ENCODE results near the gene AP2A2.

Gene AP2A2

DNA sequence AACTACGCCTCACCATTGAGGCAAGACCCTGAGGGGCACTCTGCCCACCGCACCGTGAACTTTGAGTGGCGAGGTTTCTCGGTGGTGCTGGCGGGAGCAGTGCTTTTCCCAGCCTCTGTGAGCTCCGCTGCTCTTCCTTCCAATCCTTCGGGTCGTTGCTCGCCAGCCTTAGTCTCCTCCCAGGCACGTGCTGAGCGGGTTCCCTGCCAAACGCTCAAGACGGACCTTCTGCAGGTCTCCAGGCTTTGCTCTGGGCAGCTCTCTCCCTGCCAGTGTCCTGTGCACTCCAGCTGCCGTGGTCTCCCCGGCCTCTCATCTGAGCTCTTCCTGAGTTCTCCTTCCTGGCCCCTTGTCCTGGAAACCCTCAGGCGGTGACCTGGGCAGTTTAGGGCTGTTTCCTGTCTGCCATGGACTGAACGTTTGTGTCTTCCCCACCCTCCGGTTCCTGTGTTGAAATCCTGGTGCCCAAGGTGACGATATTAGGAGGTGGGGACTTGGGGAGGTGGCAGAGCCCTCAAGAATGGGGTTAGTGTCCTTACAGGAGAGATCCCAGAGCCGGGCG, 122.0 kb downstream of the AP2A2 start:
- no peak overlapping the region for H3K27ac ChIP-seq
- TF ChIP-seq, protein P1, sequence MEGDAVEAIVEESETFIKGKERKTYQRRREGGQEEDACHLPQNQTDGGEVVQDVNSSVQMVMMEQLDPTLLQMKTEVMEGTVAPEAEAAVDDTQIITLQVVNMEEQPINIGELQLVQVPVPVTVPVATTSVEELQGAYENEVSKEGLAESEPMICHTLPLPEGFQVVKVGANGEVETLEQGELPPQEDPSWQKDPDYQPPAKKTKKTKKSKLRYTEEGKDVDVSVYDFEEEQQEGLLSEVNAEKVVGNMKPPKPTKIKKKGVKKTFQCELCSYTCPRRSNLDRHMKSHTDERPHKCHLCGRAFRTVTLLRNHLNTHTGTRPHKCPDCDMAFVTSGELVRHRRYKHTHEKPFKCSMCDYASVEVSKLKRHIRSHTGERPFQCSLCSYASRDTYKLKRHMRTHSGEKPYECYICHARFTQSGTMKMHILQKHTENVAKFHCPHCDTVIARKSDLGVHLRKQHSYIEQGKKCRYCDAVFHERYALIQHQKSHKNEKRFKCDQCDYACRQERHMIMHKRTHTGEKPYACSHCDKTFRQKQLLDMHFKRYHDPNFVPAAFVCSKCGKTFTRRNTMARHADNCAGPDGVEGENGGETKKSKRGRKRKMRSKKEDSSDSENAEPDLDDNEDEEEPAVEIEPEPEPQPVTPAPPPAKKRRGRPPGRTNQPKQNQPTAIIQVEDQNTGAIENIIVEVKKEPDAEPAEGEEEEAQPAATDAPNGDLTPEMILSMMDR (conservative IDR thresholded peaks at IDR 0.05; ENCODE audit: low read depth) = no peak
- ChIA-PET CTCF (no interaction called here), POLR2A (ENCODE audit: low non-redundant PET) (interaction anchor here (0.6 kb wide), 1 partner anchor 132 kb away, joined by 3 read pairs; no protein-coding TSS in a partner anchor)
- no peak for DNase-seq (ENCODE audit: low spot score)

- ChIA-PET POLR2A (ENCODE audit: low non-redundant PET) (no interaction called here), CTCF (interaction anchor here (0.6 kb wide), 1 partner anchor 32 kb away, joined by 3 read pairs; no protein-coding TSS in a partner anchor)
- H3K27ac ChIP-seq = no peak overlapping the region
- TF ChIP-seq, protein P1 (conservative IDR thresholded peaks at IDR 0.05; ENCODE audit: low read depth) = no peak
- no peak for DNase-seq (ENCODE audit: low spot score)
Observed at GRCh38 chr11:1048375-1049070, 122.9 kb downstream of the AP2A2 start.

- CTCF ChIA-PET = no interaction called here
- TF ChIP-seq, protein P1 (conservative IDR thresholded peaks at IDR 0.05; ENCODE audit: low read depth) = no peak
- no peak for DNase-seq (ENCODE audit: low spot score)
Observed at GRCh38 chr11:1049071-1049405, 123.4 kb downstream of the AP2A2 start.

DNA sequence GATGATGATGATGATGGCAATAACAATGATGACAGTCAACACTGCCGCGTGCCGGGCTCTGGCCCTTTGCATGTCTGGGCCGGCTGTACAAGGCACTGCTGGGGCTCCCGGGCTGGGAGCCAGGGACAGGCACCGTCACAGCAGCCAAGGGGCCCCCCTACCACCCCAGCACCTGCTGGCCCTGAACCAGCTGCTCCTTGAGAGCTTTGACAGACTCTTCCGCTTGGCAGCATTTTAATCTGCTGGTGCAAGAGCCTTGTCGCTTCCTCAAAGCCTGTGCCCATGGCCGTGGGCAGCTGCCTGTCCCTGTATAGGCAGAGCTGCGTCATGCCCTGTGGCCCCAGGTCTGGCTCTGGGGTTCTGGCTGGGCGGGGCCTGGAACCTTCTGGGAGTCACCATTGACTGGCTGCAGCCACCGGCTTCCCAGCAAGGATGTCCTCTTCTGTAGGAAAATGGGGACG, 123.8 kb downstream of the AP2A2 start:
- ChIA-PET POLR2A (ENCODE audit: low non-redundant PET) (no interaction called here), CTCF (interaction anchor here (0.7 kb wide), 1 partner anchor 12 kb away, joined by 4 read pairs; no protein-coding TSS in a partner anchor)
- no peak for DNase-seq (ENCODE audit: low spot score)
- peak overlapping the region; percentile 27 for H3K27ac ChIP-seq
- TF ChIP-seq, protein P1 (conservative IDR thresholded peaks at IDR 0.05; ENCODE audit: low read depth) = no peak

More at GRCh38 chr11:1049071-1049405, 123.4 kb downstream of the AP2A2 start:
- H3K27ac ChIP-seq = peak overlapping the region; percentile 27; the same call in 1 of the 2 replicates
- POLR2A ChIA-PET (ENCODE audit: low non-redundant PET) = no interaction called here

DNA sequence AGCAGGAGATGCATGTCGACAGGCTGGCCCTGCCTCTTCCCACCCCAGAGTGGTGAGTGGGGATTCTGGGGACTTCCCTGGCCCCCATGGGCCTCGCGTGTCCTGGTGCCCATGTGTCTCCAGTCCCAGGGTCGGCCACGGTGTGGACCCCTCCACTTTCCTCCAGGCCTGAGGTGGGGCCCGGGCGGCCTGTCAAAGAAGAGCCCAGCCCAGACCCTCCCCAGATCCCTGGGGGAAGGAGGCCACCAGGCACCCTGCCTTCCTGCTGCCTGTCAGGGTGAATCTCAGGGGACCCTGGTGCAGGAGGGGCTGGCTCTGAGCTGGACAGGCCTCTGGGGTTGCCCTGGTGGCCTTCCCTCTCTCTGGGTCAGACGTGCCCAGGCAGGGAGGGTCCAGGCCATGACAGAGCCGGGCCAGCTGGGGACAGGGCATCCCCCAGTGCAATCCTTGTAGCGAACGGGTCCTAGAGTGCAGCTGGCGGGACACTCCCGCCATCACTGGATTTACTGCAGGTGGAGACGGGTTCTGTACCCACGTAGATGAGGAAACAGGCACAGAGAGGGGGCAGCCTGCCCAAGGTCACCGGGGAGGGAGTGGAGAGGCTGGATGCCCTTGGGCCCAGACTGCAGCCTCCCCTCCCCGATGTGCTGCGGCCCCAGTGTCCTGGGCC, 124.4 kb downstream of the AP2A2 start:
- ChIA-PET CTCF (interaction anchor here (0.5 to 1.8 kb wide), 10 partner anchors 8 to 201 kb away, joined by 3 to 7 read pairs (median 4); no protein-coding TSS in a partner anchor), POLR2A (ENCODE audit: low non-redundant PET) (no interaction called here)
- TF ChIP-seq, protein P1 (conservative IDR thresholded peaks at IDR 0.05; ENCODE audit: low read depth) = no peak
- H3K27ac ChIP-seq = peak overlapping the region; percentile 27
- DNase-seq (ENCODE audit: low spot score) = no peak

Data from RWPE1 (cell line).